HepG2 (cell line): ENCODE results near the gene SMARCD1. TPM values are rescaled to one million over a fixed set of nuclear protein-coding genes. Genes with fewer than 3 reads are reported as not detected.

Source experiments
- AGO2 ChIP-seq: fragments of 200-400 bp; formaldehyde crosslinking; optimal IDR thresholded peaks from 2 replicates; pipeline ENCODE3; 2017; ENCODE audit warnings: mild to moderate bottlenecking, low read depth, low read length, moderate library complexity
- ELF4 ChIP-seq: sonication (generic); formaldehyde crosslinking; IDR thresholded peaks from 2 replicates; pipeline ENCODE4 v1.5.0; 2020; ENCODE audit warnings: missing genetic modification reagents, mild to moderate bottlenecking, moderate library complexity, borderline replicate concordance
- EP300 ChIP-seq, 3 experiments: sonication (generic) in 1 of 3; formaldehyde crosslinking in 1 of 3; IDR thresholded peaks; 2 replicates each; pipeline versions ENCODE4 v1.5.1 to v1.6.1; 2011 to 2020; ENCODE audit warnings: low read depth in 2 of 3, low read length in 2 of 3, borderline replicate concordance in 1 of 3, improper control_type of control experiment in 1 of 3, mild to moderate bottlenecking in 1 of 3, missing genetic modification reagents in 1 of 3, moderate library complexity in 1 of 3
- FOSL2 ChIP-seq: sonication (generic); formaldehyde crosslinking; IDR thresholded peaks from 2 replicates; pipeline ENCODE4 v1.4.0; 2020; ENCODE audit warnings: missing genetic modification reagents
- FOXP1 ChIP-seq, 2 experiments: fragments of 450-650 bp in 1 of 2; IDR thresholded peaks; 2 replicates each; pipeline ENCODE4 v1.6.1; 2017 to 2018; ENCODE audit warnings: antibody characterized with exemption in 1 of 2
- HES4 ChIP-seq: sonication (generic); formaldehyde crosslinking; IDR thresholded peaks from 2 replicates; pipeline ENCODE4 v1.9.0; 2021; ENCODE audit warnings: mild to moderate bottlenecking, missing genetic modification reagents, borderline replicate concordance
- HOXA5 ChIP-seq: sonication (generic); formaldehyde crosslinking; IDR thresholded peaks from 2 replicates; pipeline ENCODE4 v1.4.0; 2020; ENCODE audit warnings: missing genetic modification reagents
- KDM2A ChIP-seq: sonication (generic); formaldehyde crosslinking; IDR thresholded peaks from 2 replicates; pipeline ENCODE4 v1.4.0; 2020; ENCODE audit warnings: low read depth, missing genetic modification reagents, borderline replicate concordance
- MBD4 ChIP-seq: IDR thresholded peaks from 2 replicates; pipeline ENCODE4 v1.6.1; 2012; ENCODE audit warnings: low read length, inconsistent platforms, borderline replicate concordance
- PRMT3 ChIP-seq: sonication (generic); formaldehyde crosslinking; IDR thresholded peaks from 2 replicates; pipeline ENCODE4 v1.8.1; 2022; ENCODE audit warnings: low read depth, mild to moderate bottlenecking, moderate library complexity, missing genetic modification reagents, borderline replicate concordance
- SPEN ChIP-seq: sonication (generic); formaldehyde crosslinking; IDR thresholded peaks from 2 replicates; pipeline ENCODE4 v1.5.1; 2020; ENCODE audit warnings: low read depth, mild to moderate bottlenecking, missing genetic modification reagents
- TCF7L2 ChIP-seq: IDR thresholded peaks from 2 replicates; pipeline ENCODE4 v1.6.1; 2011; ENCODE audit warnings: mild to moderate bottlenecking, low read depth, low read length, moderate library complexity
- ZFY ChIP-seq: sonication (generic); formaldehyde crosslinking; IDR thresholded peaks from 2 replicates; pipeline ENCODE4 v1.4.0; 2020; ENCODE audit warnings: missing genetic modification reagents
- ZNF101 ChIP-seq: sonication (generic); formaldehyde crosslinking; IDR thresholded peaks from 2 replicates; pipeline ENCODE4 v1.4.0; 2020; ENCODE audit warnings: mild to moderate bottlenecking, low read depth, missing genetic modification reagents, borderline replicate concordance
- ZNF496 ChIP-seq: sonication (generic); formaldehyde crosslinking; IDR thresholded peaks from 2 replicates; pipeline ENCODE4 v1.8.1; 2023; ENCODE audit warnings: mild to moderate bottlenecking, moderate library complexity, missing genetic modification reagents; ENCODE audit not compliant: insufficient replicate concordance
- ZNF670 ChIP-seq: sonication (generic); formaldehyde crosslinking; IDR thresholded peaks from 2 replicates; pipeline ENCODE4 v1.8.0; 2022; ENCODE audit warnings: mild to moderate bottlenecking, missing genetic modification reagents, borderline replicate concordance
- ZNF850 ChIP-seq: sonication (generic); formaldehyde crosslinking; conservative IDR thresholded peaks from 2 replicates; pipeline ENCODE4 v1.9.0; 2021; ENCODE audit warnings: mild to moderate bottlenecking, missing genetic modification reagents
- polyA plus RNA-seq, 8 experiments: library from polyadenylated mRNA; depleted of rRNA in 3 of 8; stranded (reverse) in 7 of 8; unstranded in 1 of 8; fragments of >200 nt; fragmentation: Illumina TruSeq in 4 of 8; extraction: Trizol in 4 of 8; gene quantifications; 2 replicates each; pipeline versions ENCODE4 v1.2.1 to v1.2.3, GENCODE V29; 2011 to 2016; ENCODE audit warnings: low read depth in 4 of 8, missing spikeins in 1 of 8, mixed read lengths in 1 of 8; ENCODE audit not compliant: insufficient read depth in 1 of 8
- total RNA-seq, 5 experiments: library from RNA; depleted of rRNA; stranded (reverse); fragments of >200 nt; fragmentation: Illumina TruSeq; extraction: Trizol; gene quantifications; 2 replicates each; pipeline ENCODE4 v1.2.3, GENCODE V29; 2016; ENCODE audit warnings: low read depth in 1 of 5
- TF ChIP-seq, protein P1 (sequence below): sonication (generic); formaldehyde crosslinking; IDR thresholded peaks from 2 replicates; pipeline ENCODE4 v1.8.0; 2022; ENCODE audit warnings: missing genetic modification reagents, mild to moderate bottlenecking, moderate library complexity, borderline replicate concordance
- TF ChIP-seq, protein P2 (sequence below): IDR thresholded peaks from 2 replicates; pipeline ENCODE4 v1.6.1; 2018; ENCODE audit warnings: missing genetic modification reagents, mild to moderate bottlenecking, missing compliant biosample characterization
- TF ChIP-seq, protein P3 (sequence below): sonication (generic); formaldehyde crosslinking; IDR thresholded peaks from 2 replicates; pipeline ENCODE4 v1.5.1; 2020; ENCODE audit warnings: missing genetic modification reagents, mild to moderate bottlenecking, borderline replicate concordance
- TF ChIP-seq, protein P4 (sequence below): sonication (generic); formaldehyde crosslinking; IDR thresholded peaks from 2 replicates; pipeline ENCODE4 v1.8.1; 2023; ENCODE audit warnings: mild to moderate bottlenecking, missing genetic modification reagents

SMARCD1 gene
- total and polyA plus RNA-seq, 2 of the 13 experiments (the other 11 are each of a cell fraction or from before 2014, with no cell fraction given) = 51.7 to 54.6 TPM

DNA sequence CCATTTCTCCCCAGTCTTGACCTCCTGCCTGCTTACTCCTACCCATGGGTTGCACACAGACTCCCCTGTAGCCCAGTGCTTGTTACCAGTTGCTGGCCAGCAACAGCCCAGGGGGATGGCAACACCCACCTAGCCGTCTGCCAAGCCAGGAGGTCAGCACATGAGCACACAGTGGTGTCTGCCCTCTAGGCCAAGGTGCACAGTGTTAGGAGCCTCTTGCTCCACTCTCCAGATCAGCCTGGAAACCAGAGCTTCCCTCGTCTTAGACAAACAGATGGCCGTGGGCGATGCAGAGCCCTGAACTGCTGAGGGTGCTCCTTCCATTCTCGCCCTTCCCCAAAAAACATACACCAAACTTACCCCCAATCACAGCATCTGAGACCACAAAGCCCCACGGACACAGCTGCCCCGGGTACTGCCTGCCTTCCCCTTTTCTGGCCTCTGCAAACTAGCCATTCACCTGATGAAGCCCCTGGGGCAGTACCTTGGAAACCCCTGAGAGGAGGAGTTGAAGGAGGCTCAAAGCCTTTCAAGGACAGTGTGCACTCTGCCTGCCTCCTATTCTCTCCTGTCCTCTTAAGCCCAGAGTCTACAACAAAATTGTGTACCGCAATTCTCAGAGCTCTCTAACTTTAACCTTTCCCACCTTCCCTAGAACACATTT is 17.6 kb downstream of the SMARCD1 start (continued):
- TF ChIP-seq, protein P1, sequence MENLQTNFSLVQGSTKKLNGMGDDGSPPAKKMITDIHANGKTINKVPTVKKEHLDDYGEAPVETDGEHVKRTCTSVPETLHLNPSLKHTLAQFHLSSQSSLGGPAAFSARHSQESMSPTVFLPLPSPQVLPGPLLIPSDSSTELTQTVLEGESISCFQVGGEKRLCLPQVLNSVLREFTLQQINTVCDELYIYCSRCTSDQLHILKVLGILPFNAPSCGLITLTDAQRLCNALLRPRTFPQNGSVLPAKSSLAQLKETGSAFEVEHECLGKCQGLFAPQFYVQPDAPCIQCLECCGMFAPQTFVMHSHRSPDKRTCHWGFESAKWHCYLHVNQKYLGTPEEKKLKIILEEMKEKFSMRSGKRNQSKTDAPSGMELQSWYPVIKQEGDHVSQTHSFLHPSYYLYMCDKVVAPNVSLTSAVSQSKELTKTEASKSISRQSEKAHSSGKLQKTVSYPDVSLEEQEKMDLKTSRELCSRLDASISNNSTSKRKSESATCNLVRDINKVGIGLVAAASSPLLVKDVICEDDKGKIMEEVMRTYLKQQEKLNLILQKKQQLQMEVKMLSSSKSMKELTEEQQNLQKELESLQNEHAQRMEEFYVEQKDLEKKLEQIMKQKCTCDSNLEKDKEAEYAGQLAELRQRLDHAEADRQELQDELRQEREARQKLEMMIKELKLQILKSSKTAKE (CRISPR knock-in tag) = peak; percentile 37; the same call in 1 of the 2 replicates
- TF ChIP-seq ELF4 = no peak
- 0 out of 2 replicates have a peak, but pooled peaks have one; percentile 7 for TF ChIP-seq ZNF670 (CRISPR knock-in tag)
- 0 out of 2 replicates have a peak, but pooled peaks have one; percentile 58 for TF ChIP-seq HOXA5
- no peak for TF ChIP-seq TCF7L2
- TF ChIP-seq ZNF850 (CRISPR knock-in tag) = no peak
- no peak for TF ChIP-seq HES4 (CRISPR knock-in tag)
- TF ChIP-seq PRMT3 (CRISPR knock-in tag) = 0 out of 2 replicates have a peak, but pooled peaks have one; percentile 32
- no peak for TF ChIP-seq MBD4
- TF ChIP-seq, protein P2, sequence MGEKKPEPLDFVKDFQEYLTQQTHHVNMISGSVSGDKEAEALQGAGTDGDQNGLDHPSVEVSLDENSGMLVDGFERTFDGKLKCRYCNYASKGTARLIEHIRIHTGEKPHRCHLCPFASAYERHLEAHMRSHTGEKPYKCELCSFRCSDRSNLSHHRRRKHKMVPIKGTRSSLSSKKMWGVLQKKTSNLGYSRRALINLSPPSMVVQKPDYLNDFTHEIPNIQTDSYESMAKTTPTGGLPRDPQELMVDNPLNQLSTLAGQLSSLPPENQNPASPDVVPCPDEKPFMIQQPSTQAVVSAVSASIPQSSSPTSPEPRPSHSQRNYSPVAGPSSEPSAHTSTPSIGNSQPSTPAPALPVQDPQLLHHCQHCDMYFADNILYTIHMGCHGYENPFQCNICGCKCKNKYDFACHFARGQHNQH (CRISPR knock-in tag) = peak; percentile 47; the same call in 1 of the 2 replicates
- TF ChIP-seq, protein P3, sequence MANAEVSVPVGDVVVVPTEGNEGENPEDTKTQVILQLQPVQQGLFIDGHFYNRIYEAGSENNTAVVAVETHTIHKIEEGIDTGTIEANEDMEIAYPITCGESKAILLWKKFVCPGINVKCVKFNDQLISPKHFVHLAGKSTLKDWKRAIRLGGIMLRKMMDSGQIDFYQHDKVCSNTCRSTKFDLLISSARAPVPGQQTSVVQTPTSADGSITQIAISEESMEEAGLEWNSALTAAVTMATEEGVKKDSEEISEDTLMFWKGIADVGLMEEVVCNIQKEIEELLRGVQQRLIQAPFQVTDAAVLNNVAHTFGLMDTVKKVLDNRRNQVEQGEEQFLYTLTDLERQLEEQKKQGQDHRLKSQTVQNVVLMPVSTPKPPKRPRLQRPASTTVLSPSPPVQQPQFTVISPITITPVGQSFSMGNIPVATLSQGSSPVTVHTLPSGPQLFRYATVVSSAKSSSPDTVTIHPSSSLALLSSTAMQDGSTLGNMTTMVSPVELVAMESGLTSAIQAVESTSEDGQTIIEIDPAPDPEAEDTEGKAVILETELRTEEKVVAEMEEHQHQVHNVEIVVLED (CRISPR knock-in tag) = peak; percentile 26; the same call in 1 of the 2 replicates
- TF ChIP-seq, protein P4, sequence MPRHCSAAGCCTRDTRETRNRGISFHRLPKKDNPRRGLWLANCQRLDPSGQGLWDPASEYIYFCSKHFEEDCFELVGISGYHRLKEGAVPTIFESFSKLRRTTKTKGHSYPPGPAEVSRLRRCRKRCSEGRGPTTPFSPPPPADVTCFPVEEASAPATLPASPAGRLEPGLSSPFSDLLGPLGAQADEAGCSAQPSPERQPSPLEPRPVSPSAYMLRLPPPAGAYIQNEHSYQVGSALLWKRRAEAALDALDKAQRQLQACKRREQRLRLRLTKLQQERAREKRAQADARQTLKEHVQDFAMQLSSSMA = no peak
- TF ChIP-seq EP300 (IDR thresholded peaks at IDR 0.05; ENCODE audit: low read depth in 2 of 2, low read length in 2 of 2) = no peak
- TF ChIP-seq EP300 (CRISPR knock-in tag; IDR thresholded peaks at IDR 0.05; ENCODE audit: borderline replicate concordance) = peak; percentile 55; the same call in 1 of the 2 replicates
- TF ChIP-seq SPEN (CRISPR knock-in tag) = peak; percentile 61; the same call in 1 of the 2 replicates
- TF ChIP-seq FOXP1 (IDR thresholded peaks at IDR 0.05) = no peak
- TF ChIP-seq FOXP1 (CRISPR knock-in tag; IDR thresholded peaks at IDR 0.05) = no peak
- 0 out of 2 replicates have a peak, but pooled peaks have one; percentile 8 for TF ChIP-seq FOSL2 (CRISPR knock-in tag)
- peak; percentile 75 for TF ChIP-seq AGO2
- TF ChIP-seq ZFY (CRISPR knock-in tag) = peak; percentile 26; the same call in 1 of the 2 replicates
- TF ChIP-seq KDM2A (CRISPR knock-in tag) = peak; percentile 50; the same call in 1 of the 2 replicates
- TF ChIP-seq ZNF101 (CRISPR knock-in tag) = no peak
- no peak for TF ChIP-seq ZNF496
